PFSK-1 (cell line): ENCODE data around the gene EFCAB11.

Experiments
- POLR2AphosphoS5 ChIP-seq: IDR thresholded peaks from 2 replicates; pipeline ENCODE4 v1.6.1; 2012; ENCODE audit warnings: low read depth, mild to moderate bottlenecking, control low read depth, low read length, moderate library complexity
- SIN3A ChIP-seq: IDR thresholded peaks from 2 replicates; pipeline ENCODE4 v1.6.1; 2012; ENCODE audit warnings: mild to moderate bottlenecking, low read length, moderate library complexity, borderline replicate concordance; ENCODE audit not compliant: insufficient read depth

GRCh38 chr14:89965839-89966238, 11.3 kb upstream of the EFCAB11 start:
- no peak for TF ChIP-seq SIN3A
- no peak for TF ChIP-seq POLR2AphosphoS5
